BE2C (cell line): Measurements from ENCODE around the gene AGPAT2.

ENCODE experiments used
- DNase-seq: peaks from one replicate; pipeline ENCODE4 v3.0.0-alpha.2; 2020
- H3K27me3 ChIP-seq: fragments of 250-450 bp; sonication (Bioruptor Pico); 2 replicates; pipeline ENCODE4 v1.5.1; 2020; ENCODE audit warnings: mild to moderate bottlenecking
- H3K36me3 ChIP-seq: fragments of 250-450 bp; sonication (Bioruptor Pico); 2 replicates; pipeline ENCODE4 v1.5.1; 2020; ENCODE audit warnings: mild to moderate bottlenecking
- H3K4me1 ChIP-seq: fragments of 250-450 bp; sonication (Bioruptor Pico); 2 replicates; pipeline ENCODE4 v1.5.1; 2020
- H3K4me3 ChIP-seq: 2 replicates; pipeline ENCODE4 v1.5.1; 2011; ENCODE audit warnings: low read depth, low read length
- H3K9me3 ChIP-seq: fragments of 250-450 bp; sonication (Bioruptor Pico); 2 replicates; pipeline ENCODE4 v1.5.1; 2020
- CTCF ChIP-seq: IDR thresholded peaks from 2 replicates; pipeline ENCODE4 v1.5.1; 2012; ENCODE audit warnings: mild to moderate bottlenecking, low read depth, low read length

AGPAT2 gene

GRCh38 chr9:136692185-136693134 is 5.2 kb upstream of the AGPAT2 start:
- no peaks in the 10 kb centered on the region for H3K36me3 ChIP-seq
- no peak overlapping the region for H3K4me3 ChIP-seq
- TF ChIP-seq CTCF: no peak
- H3K27me3 ChIP-seq: no peaks in the 10 kb centered on the region
- H3K4me1 ChIP-seq: peaks cover 3% of the 10 kb centered on the region
- no peak for DNase-seq
- H3K9me3 ChIP-seq: no peaks in the 10 kb centered on the region

- no peak for DNase-seq
- no peak for TF ChIP-seq CTCF
- peaks cover 3% of the 10 kb centered on the region for H3K4me1 ChIP-seq
Measured at GRCh38 chr9:136691316-136692184, 4.3 kb upstream of the AGPAT2 start.

GRCh38 chr9:136690806-136691261 is 3.6 kb upstream of the AGPAT2 start:
- Histone ChIP-seq H3K27me3 (no peaks in the 10 kb centered on the region), H3K36me3 (no peaks in the 10 kb centered on the region), H3K9me3 (no peaks in the 10 kb centered on the region), H3K4me1 (peaks cover 6% of the 10 kb centered on the region), H3K4me3 (no peak overlapping the region)
- no peak for DNase-seq
- TF ChIP-seq CTCF: no peak

More at GRCh38 chr9:136691316-136692184, 4.3 kb upstream of the AGPAT2 start:
- Histone ChIP-seq H3K9me3 (no peaks in the 10 kb centered on the region), H3K36me3 (no peaks in the 10 kb centered on the region), H3K27me3 (no peaks in the 10 kb centered on the region), H3K4me3 (no peak overlapping the region)

- Histone ChIP-seq H3K36me3 (no peaks in the 10 kb centered on the region), H3K27me3 (no peaks in the 10 kb centered on the region), H3K4me1 (peaks cover 6% of the 10 kb centered on the region), H3K4me3 (no peak overlapping the region), H3K9me3 (no peaks in the 10 kb centered on the region)
- no peak for DNase-seq
- no peak for TF ChIP-seq CTCF
Measured at GRCh38 chr9:136690104-136690805, 3.0 kb upstream of the AGPAT2 start.

- H3K27me3 ChIP-seq: no peaks in the 10 kb centered on the region
- no peaks in the 10 kb centered on the region for H3K36me3 ChIP-seq
- H3K9me3 ChIP-seq: no peaks in the 10 kb centered on the region
- peaks cover 6% of the 10 kb centered on the region for H3K4me1 ChIP-seq
- no peak for TF ChIP-seq CTCF
- H3K4me3 ChIP-seq: no peak overlapping the region
- DNase-seq: no peak
Measured at GRCh38 chr9:136689108-136689460, 1.8 kb upstream of the AGPAT2 start.
